Mesenchymal stem cell (in vitro differentiated cells and primary cell): Measurements from ENCODE around the gene CENPP.

Experiments
- DNase-seq: peaks from one replicate; pipeline ENCODE4 v3.0.0-alpha.2; 2013
- H2AFZ ChIP-seq: one replicate; pipeline ENCODE4 v1.6.1; 2013; ENCODE audit warnings: low read depth, mild to moderate bottlenecking, control low read depth, inconsistent platforms, low read length, moderate library complexity
- H2AK5ac ChIP-seq: 2 replicates; pipeline ENCODE4 v1.6.1; 2013; ENCODE audit warnings: low read length, moderate library complexity, mild to moderate bottlenecking, inconsistent platforms; ENCODE audit not compliant: severe bottlenecking
- H2BK120ac ChIP-seq: one replicate; pipeline ENCODE4 v1.6.1; 2013; ENCODE audit warnings: low read depth, mild to moderate bottlenecking, inconsistent platforms, low read length, moderate library complexity
- H2BK12ac ChIP-seq, 2 experiments: one replicate each; pipeline ENCODE4 v1.6.1; 2013; ENCODE audit warnings: inconsistent platforms in 2 of 2, low read length in 2 of 2, mild to moderate bottlenecking in 2 of 2, moderate library complexity in 2 of 2, control low read depth in 1 of 2
- H2BK15ac ChIP-seq: one replicate; pipeline ENCODE4 v1.6.1; 2013; ENCODE audit warnings: mild to moderate bottlenecking, low read depth, inconsistent platforms; ENCODE audit not compliant: poor library complexity, severe bottlenecking
- H2BK5ac ChIP-seq: 2 replicates; pipeline ENCODE4 v1.6.1; 2013; ENCODE audit warnings: low read depth, mild to moderate bottlenecking, low read length, control low read depth, inconsistent platforms; ENCODE audit not compliant: poor library complexity, severe bottlenecking
- H3K14ac ChIP-seq, 2 experiments: one replicate each; pipeline ENCODE4 v1.6.1; 2013; ENCODE audit warnings: inconsistent platforms in 2 of 2, low read length in 2 of 2, control low read depth in 1 of 2, mild to moderate bottlenecking in 1 of 2, moderate library complexity in 1 of 2
- H3K18ac ChIP-seq, 2 experiments: one replicate each; pipeline ENCODE4 v1.6.1; 2013; ENCODE audit warnings: inconsistent platforms in 2 of 2, low read length in 2 of 2, control low read depth in 1 of 2, low read depth in 1 of 2, mild to moderate bottlenecking in 1 of 2
- H3K23ac ChIP-seq, 2 experiments: one replicate each; pipeline ENCODE4 v1.6.1; 2013; ENCODE audit warnings: inconsistent platforms in 2 of 2, low read length in 2 of 2, mild to moderate bottlenecking in 2 of 2, moderate library complexity in 2 of 2, control low read depth in 1 of 2
- H3K27ac ChIP-seq: 2 replicates; pipeline ENCODE4 v1.5.1; 2013; ENCODE audit warnings: mild to moderate bottlenecking, moderate library complexity, low read length, control low read depth, inconsistent platforms; ENCODE audit not compliant: poor library complexity, severe bottlenecking
- H3K27me3 ChIP-seq, 2 experiments: 2 replicates each; pipeline versions ENCODE4 v1.6.1 to v1.7.0; 2013; ENCODE audit warnings: low read length in 2 of 2, mild to moderate bottlenecking in 2 of 2, moderate library complexity in 2 of 2, control low read depth in 1 of 2, inconsistent platforms in 1 of 2; ENCODE audit not compliant: control insufficient read depth in 1 of 2, insufficient read depth in 1 of 2
- H3K36me3 ChIP-seq, 2 experiments: 2 replicates each; pipeline versions ENCODE4 v1.6.1 to v1.7.0; 2013; ENCODE audit warnings: low read length in 2 of 2, control low read depth in 1 of 2, inconsistent platforms in 1 of 2, low read depth in 1 of 2, mild to moderate bottlenecking in 1 of 2; ENCODE audit not compliant: insufficient read depth in 2 of 2, control insufficient read depth in 1 of 2
- H3K4ac ChIP-seq, 2 experiments: one replicate each; pipeline ENCODE4 v1.6.1; 2013; ENCODE audit warnings: inconsistent platforms in 2 of 2, low read length in 2 of 2, mild to moderate bottlenecking in 2 of 2, moderate library complexity in 2 of 2, control low read depth in 1 of 2, low read depth in 1 of 2
- H3K4me1 ChIP-seq: 2 replicates; pipeline ENCODE4 v1.6.1; 2013; ENCODE audit warnings: low read depth, low read length, control low read depth; ENCODE audit not compliant: control insufficient read depth, insufficient read depth
- H3K4me2 ChIP-seq: 2 replicates; pipeline ENCODE4 v1.6.1; 2013; ENCODE audit warnings: low read length, mild to moderate bottlenecking, inconsistent platforms; ENCODE audit not compliant: poor library complexity, severe bottlenecking
- H3K4me3 ChIP-seq, 2 experiments: 2 replicates each; pipeline versions ENCODE4 v1.5.1 to v1.7.0; 2013; ENCODE audit warnings: low read length in 2 of 2, mild to moderate bottlenecking in 2 of 2, control low read depth in 1 of 2, low read depth in 1 of 2; ENCODE audit not compliant: insufficient read depth in 1 of 2
- H3K79me1 ChIP-seq: replicated peaks from 2 replicates; pipeline ENCODE4 v1.6.1; 2013; ENCODE audit warnings: mild to moderate bottlenecking, control low read depth, low read length, inconsistent platforms; ENCODE audit not compliant: poor library complexity, severe bottlenecking
- H3K9ac ChIP-seq: 2 replicates; pipeline ENCODE4 v1.7.0; 2013; ENCODE audit warnings: mild to moderate bottlenecking, low read length, moderate library complexity
- H3K9me3 ChIP-seq: 2 replicates; pipeline ENCODE4 v1.7.0; 2013; ENCODE audit warnings: mild to moderate bottlenecking, low read length; ENCODE audit not compliant: control insufficient read depth
- H4K8ac ChIP-seq: one replicate; pipeline ENCODE4 v1.6.1; 2013; ENCODE audit warnings: inconsistent platforms, mild to moderate bottlenecking, low read length, moderate library complexity
- H4K91ac ChIP-seq: one replicate; pipeline ENCODE4 v1.6.1; 2013; ENCODE audit warnings: mild to moderate bottlenecking, low read length, inconsistent platforms
- whole genome bisulfite sequencing: methylation state at CpG from one replicate; pipeline ENCODE4 v1.1.7; 2013; ENCODE audit warnings: mixed read lengths; 5-methylcytosine and 5-hydroxymethylcytosine counted together

The CENPP gene

DNA sequence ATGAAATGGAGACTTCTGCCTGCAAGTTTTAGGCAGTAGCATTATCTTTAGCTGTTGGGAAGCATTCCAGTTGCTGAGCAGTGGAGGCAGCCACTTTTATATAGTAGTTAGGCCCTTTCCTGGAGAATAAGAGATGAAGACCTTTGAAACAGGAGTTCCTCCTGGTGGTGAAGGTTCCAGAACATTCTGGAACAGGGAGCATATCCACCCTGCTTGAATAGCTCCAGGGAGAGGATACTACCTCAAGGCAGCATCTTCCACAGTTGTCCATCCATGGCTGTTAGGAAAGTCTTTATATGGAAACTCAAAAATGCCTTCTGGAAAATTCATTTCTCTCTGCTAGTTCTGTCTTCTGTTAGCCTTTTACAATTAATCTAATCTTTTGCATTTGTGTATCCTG is 153.6 kb downstream of the CENPP start:
- no peak overlapping the region for H2AK5ac ChIP-seq
- H3K23ac ChIP-seq: no peak overlapping the region
- H3K4me2 ChIP-seq: no peak overlapping the region
- no peak overlapping the region for H2AFZ ChIP-seq
- H4K91ac ChIP-seq: no peak overlapping the region
- H3K14ac ChIP-seq: no peak overlapping the region
- H3K36me3 ChIP-seq: no peaks in the 10 kb centered on the region
- no peak overlapping the region for H2BK15ac ChIP-seq
- no peaks in the 10 kb centered on the region for H3K79me1 ChIP-seq
- no peak overlapping the region for H2BK5ac ChIP-seq
- H3K9ac ChIP-seq: no peak overlapping the region
- H4K8ac ChIP-seq: no peak overlapping the region
- no peak for DNase-seq
- H3K4me1 ChIP-seq: peaks cover 2% of the 10 kb centered on the region
- H3K9me3 ChIP-seq: no peaks in the 10 kb centered on the region
- peak overlapping the region; percentile 39 for H2BK120ac ChIP-seq
- no peaks in the 10 kb centered on the region for H3K27me3 ChIP-seq
- H2BK12ac ChIP-seq: peak overlapping the region; percentile 76 to 90
- peak overlapping the region; percentile 19 to 40 for H3K18ac ChIP-seq
- no peak overlapping the region for H3K4me3 ChIP-seq
- H3K27ac ChIP-seq: no peak overlapping the region
- peak overlapping the region in 1 of 2 experiments; percentile 55 for H3K4ac ChIP-seq

DNA sequence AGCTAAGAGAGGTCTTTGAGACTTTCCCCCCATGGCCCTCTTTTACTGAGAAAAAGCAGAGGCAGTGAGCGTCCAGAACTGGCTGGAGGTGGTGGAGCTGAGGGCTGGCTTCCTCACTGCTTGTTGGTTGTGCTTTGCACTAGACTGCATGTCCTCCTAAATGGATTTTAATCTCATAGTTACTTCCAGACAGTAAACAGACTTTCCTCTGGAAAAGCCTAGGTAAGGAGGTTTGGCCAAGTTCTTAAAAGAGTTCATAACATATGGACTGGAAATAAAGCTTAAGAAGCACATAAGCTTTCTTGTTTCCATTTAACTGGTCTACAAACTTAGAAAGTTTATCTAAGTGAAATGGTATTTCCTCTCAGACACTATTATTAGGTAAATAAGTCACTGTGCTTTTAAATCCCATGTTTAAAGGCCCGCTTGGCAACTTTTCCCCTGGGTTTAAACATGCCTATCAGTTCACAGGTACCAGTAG is 154.6 kb downstream of the CENPP start:
- Histone ChIP-seq H3K27ac (peak overlapping the region; percentile 50), H3K4me2 (no peak overlapping the region), H2BK120ac (no peak overlapping the region), H3K4me3 (peak overlapping the region in 1 of 2 experiments; percentile 65), H2AK5ac (no peak overlapping the region), H3K79me1 (no peaks in the 10 kb centered on the region), H3K14ac (no peak overlapping the region), H3K36me3 (no peaks in the 10 kb centered on the region), H3K9ac (peak overlapping the region; percentile 88), H3K23ac (no peak overlapping the region), H4K8ac (peak overlapping the region; percentile 7), H3K4ac (no peak overlapping the region), H3K9me3 (no peaks in the 10 kb centered on the region), H2BK15ac (no peak overlapping the region), H4K91ac (no peak overlapping the region), H2BK5ac (no peak overlapping the region), H3K18ac (peak overlapping the region in 1 of 2 experiments; percentile 85), H2AFZ (no peak overlapping the region), H3K27me3 (no peaks in the 10 kb centered on the region), H3K4me1 (peaks cover 3% of the 10 kb centered on the region), H2BK12ac (peak overlapping the region in 1 of 2 experiments; percentile 77)
- DNase-seq: peak; percentile 73
- WGBS: 3% methylated on average over 2 of the region's 2 CpGs

DNA sequence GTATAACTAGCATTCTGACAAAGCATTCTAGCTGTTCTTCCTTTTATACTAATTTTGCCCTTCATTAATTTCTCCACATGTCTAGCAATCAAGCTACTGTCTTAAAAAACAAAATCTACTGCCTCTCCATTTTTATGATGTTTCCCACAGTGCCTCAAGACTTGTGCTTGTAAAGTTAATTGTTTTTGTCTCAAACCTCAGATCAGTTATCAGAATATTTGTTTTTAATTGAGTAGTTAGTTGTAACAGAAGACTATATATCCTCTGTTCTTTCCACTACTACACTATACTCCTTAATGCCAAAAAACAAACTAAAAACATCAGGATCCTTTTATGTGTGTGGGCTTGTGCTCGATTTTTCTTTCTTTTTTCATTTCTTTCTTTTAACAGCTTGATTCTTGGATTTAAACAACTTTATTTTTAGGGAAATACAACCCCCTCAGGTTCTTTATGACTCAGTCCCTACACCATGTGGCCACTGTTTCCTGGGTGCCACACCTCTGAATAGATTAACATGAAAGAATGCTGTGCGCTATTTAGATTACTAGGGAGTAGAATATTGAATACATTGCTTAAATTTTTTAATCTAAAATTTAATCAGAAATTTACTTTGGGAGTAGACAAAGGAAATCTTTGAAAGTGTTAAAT is 155.4 kb downstream of the CENPP start:
- Histone ChIP-seq H2BK12ac (no peak overlapping the region), H3K14ac (no peak overlapping the region), H4K91ac (no peak overlapping the region), H3K27ac (no peak overlapping the region), H3K9me3 (no peaks in the 10 kb centered on the region), H3K23ac (no peak overlapping the region), H3K4me3 (peak overlapping the region in 1 of 2 experiments; percentile 65), H3K27me3 (no peaks in the 10 kb centered on the region), H2BK120ac (no peak overlapping the region), H3K4me1 (peaks cover 3% of the 10 kb centered on the region), H3K4ac (no peak overlapping the region), H3K18ac (no peak overlapping the region), H3K4me2 (no peak overlapping the region), H3K36me3 (no peaks in the 10 kb centered on the region), H4K8ac (no peak overlapping the region), H2AFZ (no peak overlapping the region), H3K79me1 (no peaks in the 10 kb centered on the region), H3K9ac (peak overlapping the region; percentile 88), H2BK15ac (no peak overlapping the region), H2AK5ac (no peak overlapping the region), H2BK5ac (no peak overlapping the region)
- no peak for DNase-seq
- whole genome bisulfite sequencing: no CpG with 5 or more reads among the region's 2 CpGs

DNA sequence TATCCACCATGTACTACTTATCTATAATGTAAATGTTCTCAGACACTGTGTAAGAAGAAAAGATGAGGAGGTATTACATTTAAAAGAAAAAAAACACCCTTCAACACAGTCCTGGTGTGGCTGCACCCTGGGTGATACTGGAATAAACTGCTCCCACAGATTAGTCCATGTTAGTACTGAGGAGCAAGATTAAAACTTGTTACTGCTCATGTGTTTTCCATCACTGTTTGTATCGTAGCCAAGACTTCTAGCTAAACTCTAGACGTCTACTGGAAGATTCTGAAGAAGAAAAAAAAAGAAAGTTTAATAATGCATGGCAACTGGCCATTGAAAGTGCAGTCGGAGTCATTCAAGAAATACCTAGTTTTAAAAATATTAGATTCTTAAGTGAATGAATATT is 156.6 kb downstream of the CENPP start, which contains the start of gene ASPN:
Gene ASPN, minus strand, starts transcription at position 178 of the 400 bp plus-strand sequence.
- Histone ChIP-seq H3K9me3 (no peaks in the 10 kb centered on the region), H3K4me3 (peak within 1 kb of the TSS in 1 of 2 experiments; percentile 65), H2AK5ac (no peak within 1 kb of the TSS), H4K8ac (no peak within 1 kb of the TSS), H2BK5ac (no peak within 1 kb of the TSS), H3K4ac (peak within 1 kb of the TSS in 1 of 2 experiments; percentile 95), H3K27me3 (no peaks in the 10 kb centered on the region), H4K91ac (no peak within 1 kb of the TSS), H3K79me1 (no peaks in the 10 kb centered on the region), H2AFZ (no peak within 1 kb of the TSS), H3K4me1 (peaks cover 3% of the 10 kb centered on the region), H2BK120ac (no peak within 1 kb of the TSS), H3K4me2 (no peak within 1 kb of the TSS), H3K23ac (no peak within 1 kb of the TSS), H3K18ac (peak within 1 kb of the TSS; percentile 90 to 95), H3K9ac (peak within 1 kb of the TSS; percentile 88), H3K27ac (no peak within 1 kb of the TSS), H3K14ac (no peak within 1 kb of the TSS), H2BK12ac (peak within 1 kb of the TSS in 1 of 2 experiments; percentile 97), H3K36me3 (no peaks in the 10 kb centered on the region), H2BK15ac (no peak within 1 kb of the TSS)
- WGBS: 100% methylated on average over 2 of the region's 3 CpGs
- DNase-seq: no peak
